ENCODE results near the gene ABHD8.

The ABHD8 gene

GRCh38 chr19:17323964-17324332 lies 20.7 kb upstream of the ABHD8 start:
- peak overlapping the region; percentile 15 for H3K4me3 ChIP-seq (ENCODE audit: low read depth, low read length)

GRCh38 chr19:17323300-17323963 lies 20.2 kb upstream of the ABHD8 start:
- DNase-seq (ENCODE audit: low read depth): no peak
- H3K4me3 ChIP-seq (ENCODE audit: low read depth, low read length): peak overlapping the region; percentile 15

More at GRCh38 chr19:17323964-17324332, 20.7 kb upstream of the ABHD8 start:
- no peak for DNase-seq (ENCODE audit: low read depth)

- no peak overlapping the region for H3K4me3 ChIP-seq (ENCODE audit: low read depth, low read length)
Measured at GRCh38 chr19:17322854-17323253, 19.6 kb upstream of the ABHD8 start.

GRCh38 chr19:17321655-17322489 lies 18.6 kb upstream of the ABHD8 start:
- DNase-seq (ENCODE audit: low read depth): no peak
- no peak overlapping the region for H3K4me3 ChIP-seq (ENCODE audit: low read depth, low read length)

More at GRCh38 chr19:17322854-17323253, 19.6 kb upstream of the ABHD8 start:
- no peak for DNase-seq (ENCODE audit: low read depth)

GRCh38 chr19:17320435-17320834 lies 17.2 kb upstream of the ABHD8 start:
- no peak for DNase-seq (ENCODE audit: low read depth)
- no peak overlapping the region for H3K4me3 ChIP-seq (ENCODE audit: low read depth, low read length)

- H3K4me3 ChIP-seq (ENCODE audit: low read depth, low read length): no peak overlapping the region
- no peak for DNase-seq (ENCODE audit: low read depth)
Measured at GRCh38 chr19:17319473-17320238, 16.4 kb upstream of the ABHD8 start.

GRCh38 chr19:17318966-17319365 lies 15.7 kb upstream of the ABHD8 start:
- H3K4me3 ChIP-seq (ENCODE audit: low read depth, low read length): no peak overlapping the region
- DNase-seq (ENCODE audit: low read depth): no peak

GRCh38 chr19:17314007-17314593 lies 10.9 kb upstream of the ABHD8 start:
- no peak for DNase-seq (ENCODE audit: low read depth)
- H3K4me3 ChIP-seq (ENCODE audit: low read depth, low read length): no peak overlapping the region

GRCh38 chr19:17312189-17313113 lies 9.2 kb upstream of the ABHD8 start:
- no peak for DNase-seq (ENCODE audit: low read depth)
- no peak overlapping the region for H3K4me3 ChIP-seq (ENCODE audit: low read depth, low read length)

GRCh38 chr19:17311455-17312188 lies 8.4 kb upstream of the ABHD8 start:
- DNase-seq (ENCODE audit: low read depth): no peak
- H3K4me3 ChIP-seq (ENCODE audit: low read depth, low read length): no peak overlapping the region

- peak overlapping the region; percentile 98 for H3K4me3 ChIP-seq (ENCODE audit: low read depth, low read length)
- no peak for DNase-seq (ENCODE audit: low read depth)
Measured at GRCh38 chr19:17309965-17310461, 6.8 kb upstream of the ABHD8 start.

GRCh38 chr19:17309198-17309964 lies 6.2 kb upstream of the ABHD8 start, which contains the start of gene DDA1:
DDA1 (plus strand) TSS chr19:17309563; CDS start chr19:17309655, 92 bp downstream.
- peak; percentile 100 for DNase-seq (ENCODE audit: low read depth)
- peak within 1 kb of the TSS; percentile 98 for H3K4me3 ChIP-seq (ENCODE audit: low read depth, low read length)

GRCh38 chr19:17307876-17308377 lies 4.7 kb upstream of the ABHD8 start:
- no peak for DNase-seq (ENCODE audit: low read depth)
- no peak overlapping the region for H3K4me3 ChIP-seq (ENCODE audit: low read depth, low read length)

GRCh38 chr19:17306285-17306714 lies 3.1 kb upstream of the ABHD8 start:
- DNase-seq (ENCODE audit: low read depth): no peak

GRCh38 chr19:17305517-17306284 lies 2.5 kb upstream of the ABHD8 start, which contains the start of gene MRPL34:
MRPL34 (plus strand) TSS chr19:17305872; CDS start chr19:17305893, 21 bp downstream.
- peak; percentile 97 for DNase-seq (ENCODE audit: low read depth)
- H3K4me3 ChIP-seq (ENCODE audit: low read depth, low read length): peak within 1 kb of the TSS; percentile 81

More at GRCh38 chr19:17306285-17306714, 3.1 kb upstream of the ABHD8 start:
- peak overlapping the region; percentile 81 for H3K4me3 ChIP-seq (ENCODE audit: low read depth, low read length)

- peak overlapping the region; percentile 81 for H3K4me3 ChIP-seq (ENCODE audit: low read depth, low read length)
- DNase-seq (ENCODE audit: low read depth): no peak
Measured at GRCh38 chr19:17305216-17305516, 1.9 kb upstream of the ABHD8 start.
